ENCODE results near the gene LSM14A. TPM values are rescaled to one million over a fixed set of nuclear protein-coding genes. Genes with fewer than 3 reads are reported as not detected.
"Not testable (repeated sequence)": the region's sequence is repeated elsewhere in the genome, so short reads cannot be mapped to it uniquely, and the experiment has no call there.

The LSM14A gene
- total RNA-seq (100 to 1,000 TPM; 158 to 168 TPM), polyA plus RNA-seq (100 to 1,000 TPM; 172 to 176 TPM)

DNA sequence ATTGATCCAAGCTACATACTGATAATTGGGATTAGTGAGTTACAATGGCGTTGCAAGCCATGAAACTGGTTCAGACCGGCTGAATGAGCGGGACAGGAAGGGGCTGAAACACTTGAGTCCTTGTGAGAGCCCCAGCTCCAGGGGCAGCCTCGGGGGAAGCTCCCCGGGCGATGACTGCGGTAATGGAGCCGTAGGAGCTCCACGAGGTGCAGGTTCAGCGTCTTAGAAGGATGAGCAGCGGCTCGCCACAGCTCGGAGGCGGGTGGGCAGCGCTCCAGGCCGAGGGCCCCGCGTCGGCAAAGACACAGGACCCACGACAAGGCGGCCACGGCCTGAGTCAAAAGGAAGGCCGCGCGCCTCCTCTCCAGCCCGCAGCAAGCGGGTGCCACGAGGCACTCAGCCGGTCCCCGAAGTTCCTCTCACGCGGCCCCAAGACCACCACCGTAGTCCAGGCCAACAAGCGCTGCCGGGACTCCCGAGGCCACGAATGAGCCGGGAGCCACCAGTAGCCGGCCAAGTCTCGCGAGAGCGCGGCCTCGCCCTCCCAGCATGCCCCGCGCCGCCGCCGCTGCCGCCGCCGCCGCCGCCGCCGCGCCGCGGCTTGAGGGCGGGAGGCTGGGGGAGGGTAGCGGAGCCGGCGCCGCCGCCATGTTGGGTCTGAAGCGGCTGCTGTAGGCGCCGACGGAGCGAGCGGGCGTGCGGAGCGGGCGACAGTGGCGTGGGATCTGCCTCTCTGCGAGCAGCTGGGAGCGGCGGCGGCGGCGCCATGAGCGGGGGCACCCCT lies at the start of gene LSM14A:
Gene LSM14A, plus strand, starts transcription at position 628 of the 784 bp plus-strand sequence. Its CDS starts 139 bp downstream, at position 767.
- Mint-ChIP-seq H3K27ac (peak within 1 kb of the TSS; percentile 95 to 99 (median 98)), H3K36me3 (peaks cover 10 to 22% of the 10 kb centered on the region in 2 donors), H3K9me3 (no peaks in the 10 kb centered on the region), H3K4me1 (peaks cover 25 to 52% (median 38%) of the 10 kb centered on the region in 4 donors), H3K27me3 (no peaks in the 10 kb centered on the region), H3K4me3 (peak within 1 kb of the TSS; percentile 95 to 99 (median 98))
- DNase-seq: peak; percentile 92 to 97 (median 95)
- Histone ChIP-seq H3K36me3 (ENCODE audit: insufficient read depth, low read length) (no peaks in the 10 kb centered on the region), H3K4me3 (ENCODE audit: low read length in 2 of 2) (peak within 1 kb of the TSS; percentile 92), H3K4me1 (ENCODE audit: insufficient read depth, low read length) (peaks cover 49% of the 10 kb centered on the region), H3K27ac (ENCODE audit: low read depth, low read length) (peak within 1 kb of the TSS; percentile 95), H3K9me3 (ENCODE audit: control insufficient read depth in 1 of 2, low read length in 2 of 2) (no peaks in the 10 kb centered on the region), H3K27me3 (ENCODE audit: insufficient read depth, low read length) (no peaks in the 10 kb centered on the region)
- intact Hi-C loops (cut with micrococcal nuclease): loop anchor here (1.0 to 10.0 kb wide), 7 partner anchors 38 to 505 kb away; partner anchors contain the start of genes GARRE1, GPI, SCGB2B2 and UBA2
- POLR2A ChIA-PET (ENCODE audit: partially characterized antibody): interaction anchor here (0.7 to 4.3 kb wide), 26 partner anchors 8 to 799 kb away, joined by 3 to 29 read pairs (median 5); partner anchors contain the start of genes CEBPG, GPI, PDCD2L and UBA2
- CTCF ChIA-PET (ENCODE audit: partially characterized antibody): interaction anchor here (0.6 to 1.9 kb wide), 8 partner anchors 15 to 174 kb away, joined by 3 to 6 read pairs (median 4); no protein-coding TSS in a partner anchor

DNA sequence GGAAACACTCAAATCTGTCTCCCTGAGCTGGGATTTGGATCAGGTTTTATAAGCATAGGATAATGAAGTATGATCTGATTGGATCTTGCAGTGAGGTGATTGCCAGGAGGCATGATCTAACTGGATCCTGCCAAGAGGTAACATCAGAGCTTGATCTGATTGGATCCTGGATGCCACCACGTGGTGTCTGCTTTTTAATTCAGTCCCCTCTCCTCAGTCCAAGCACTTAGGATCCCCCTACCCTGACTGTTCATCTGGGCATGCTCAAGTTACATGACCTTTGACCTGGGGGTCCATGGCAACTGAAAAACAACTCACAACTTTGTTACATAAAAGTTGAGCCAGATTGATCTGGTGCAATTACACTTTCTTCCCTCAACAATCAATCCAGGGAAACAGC lies 47.5 kb upstream of the LSM14A start:
- H3K36me3 Mint-ChIP-seq: no peaks in the 10 kb centered on the region
- H3K9me3 Mint-ChIP-seq: no peaks in the 10 kb centered on the region
- Histone ChIP-seq H3K9me3 (ENCODE audit: control insufficient read depth in 1 of 2, low read length in 2 of 2) (no peaks in the 10 kb centered on the region), H3K4me1 (ENCODE audit: insufficient read depth, low read length) (no peaks in the 10 kb centered on the region), H3K36me3 (ENCODE audit: insufficient read depth, low read length) (no peaks in the 10 kb centered on the region), H3K4me3 (ENCODE audit: low read length in 2 of 2) (no peak overlapping the region), H3K27ac (ENCODE audit: low read depth, low read length) (no peak overlapping the region), H3K27me3 (ENCODE audit: insufficient read depth, low read length) (no peaks in the 10 kb centered on the region)
- peaks cover 0 to 4% of the 10 kb centered on the region in 2 donors for H3K27me3 Mint-ChIP-seq
- no peak overlapping the region for H3K4me3 Mint-ChIP-seq
- H3K4me1 Mint-ChIP-seq: no peaks in the 10 kb centered on the region
- POLR2A ChIA-PET (ENCODE audit: partially characterized antibody): interaction anchor here (0.8 to 1.1 kb wide), 2 partner anchors 9 to 11 kb away, joined by 3 to 4 read pairs; no protein-coding TSS in a partner anchor
- H3K27ac Mint-ChIP-seq: no peak overlapping the region
- no peak for DNase-seq
- CTCF ChIA-PET (ENCODE audit: partially characterized antibody): interaction anchor here (1.0 to 3.3 kb wide), 3 partner anchors 15 to 21 kb away, joined by 3 to 17 read pairs (median 4); no protein-coding TSS in a partner anchor
- intact Hi-C loops (cut with micrococcal nuclease): no loop called here

DNA sequence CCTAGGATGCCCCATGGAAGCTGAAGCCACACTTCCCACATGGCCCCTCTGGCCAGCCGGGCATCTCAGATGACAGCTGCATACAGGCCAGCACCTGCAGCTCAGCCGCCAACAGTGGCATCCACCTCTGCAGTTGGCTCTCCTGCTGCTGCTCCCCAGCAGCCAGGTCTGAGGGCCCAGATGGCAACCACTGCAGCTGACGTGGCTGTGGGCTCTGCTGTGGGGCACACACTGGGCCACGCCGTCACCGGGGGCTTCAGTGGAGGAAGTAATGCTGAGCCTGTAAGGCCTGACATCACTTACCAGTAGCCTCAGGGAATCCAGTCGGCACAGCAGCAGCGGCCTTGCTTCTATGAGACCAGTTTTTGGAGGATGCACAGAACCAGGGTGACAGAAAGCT lies 45.3 kb upstream of the LSM14A start:
- Mint-ChIP-seq H3K9me3 (no peaks in the 10 kb centered on the region), H3K4me3 (no peak overlapping the region), H3K4me1 (no peaks in the 10 kb centered on the region), H3K36me3 (no peaks in the 10 kb centered on the region), H3K27ac (no peak overlapping the region), H3K27me3 (no peaks in the 10 kb centered on the region)
- H3K27me3 ChIP-seq (ENCODE audit: insufficient read depth, low read length): no peaks in the 10 kb centered on the region
- no peaks in the 10 kb centered on the region for H3K9me3 ChIP-seq (ENCODE audit: control insufficient read depth in 1 of 2, low read length in 2 of 2)
- no peaks in the 10 kb centered on the region for H3K4me1 ChIP-seq (ENCODE audit: insufficient read depth, low read length)
- intact Hi-C loops (cut with micrococcal nuclease): no loop called here
- H3K27ac ChIP-seq (ENCODE audit: low read depth, low read length): no peak overlapping the region
- H3K4me3 ChIP-seq (ENCODE audit: low read length in 2 of 2): no peak overlapping the region
- DNase-seq: no peak
- ChIA-PET POLR2A (ENCODE audit: partially characterized antibody) (no interaction called here), CTCF (ENCODE audit: partially characterized antibody) (interaction anchor here (1.2 to 3.3 kb wide), 3 partner anchors 17 to 31 kb away, joined by 3 to 17 read pairs (median 6); no protein-coding TSS in a partner anchor)
- no peaks in the 10 kb centered on the region for H3K36me3 ChIP-seq (ENCODE audit: insufficient read depth, low read length)

- Histone ChIP-seq H3K4me1 (ENCODE audit: insufficient read depth, low read length) (no peaks in the 10 kb centered on the region), H3K27ac (ENCODE audit: low read depth, low read length) (no peak overlapping the region), H3K4me3 (ENCODE audit: low read length in 2 of 2) (no peak overlapping the region), H3K9me3 (ENCODE audit: control insufficient read depth in 1 of 2, low read length in 2 of 2) (no peaks in the 10 kb centered on the region), H3K36me3 (ENCODE audit: insufficient read depth, low read length) (no peaks in the 10 kb centered on the region), H3K27me3 (ENCODE audit: insufficient read depth, low read length) (no peaks in the 10 kb centered on the region)
- intact Hi-C loops (cut with micrococcal nuclease): no loop called here
- no peak overlapping the region for H3K27ac Mint-ChIP-seq
- H3K4me1 Mint-ChIP-seq: no peaks in the 10 kb centered on the region
- no peaks in the 10 kb centered on the region for H3K27me3 Mint-ChIP-seq
- POLR2A ChIA-PET (ENCODE audit: partially characterized antibody): no interaction called here
- no peaks in the 10 kb centered on the region for H3K36me3 Mint-ChIP-seq
- CTCF ChIA-PET (ENCODE audit: partially characterized antibody): interaction anchor here (1.2 to 3.3 kb wide), 3 partner anchors 16 to 32 kb away, joined by 3 to 17 read pairs (median 6); no protein-coding TSS in a partner anchor
- H3K9me3 Mint-ChIP-seq: no peaks in the 10 kb centered on the region
- DNase-seq: no peak
- no peak overlapping the region for H3K4me3 Mint-ChIP-seq
Observed at GRCh38 chr19:34127684-34128189, 44.6 kb upstream of the LSM14A start.

- Histone ChIP-seq H3K9me3 (ENCODE audit: control insufficient read depth in 1 of 2, low read length in 2 of 2) (no peaks in the 10 kb centered on the region), H3K36me3 (ENCODE audit: insufficient read depth, low read length) (no peaks in the 10 kb centered on the region), H3K27me3 (ENCODE audit: insufficient read depth, low read length) (no peaks in the 10 kb centered on the region), H3K4me3 (ENCODE audit: low read length in 2 of 2) (no peak overlapping the region), H3K4me1 (ENCODE audit: insufficient read depth, low read length) (no peaks in the 10 kb centered on the region), H3K27ac (ENCODE audit: low read depth, low read length) (no peak overlapping the region)
- Mint-ChIP-seq H3K4me1 (no peaks in the 10 kb centered on the region), H3K36me3 (no peaks in the 10 kb centered on the region), H3K27me3 (no peaks in the 10 kb centered on the region), H3K9me3 (no peaks in the 10 kb centered on the region), H3K4me3 (no peak overlapping the region), H3K27ac (no peak overlapping the region)
- DNase-seq: no peak
- intact Hi-C loops (cut with micrococcal nuclease): no loop called here
- POLR2A ChIA-PET (ENCODE audit: partially characterized antibody): no interaction called here
- CTCF ChIA-PET (ENCODE audit: partially characterized antibody): no interaction called here
Observed at GRCh38 chr19:34128558-34129250, 43.6 kb upstream of the LSM14A start.

- peaks cover 5% of the 10 kb centered on the region for H3K4me1 ChIP-seq (ENCODE audit: insufficient read depth, low read length)
- H3K27me3 ChIP-seq (ENCODE audit: insufficient read depth, low read length): no peaks in the 10 kb centered on the region
- no peak for DNase-seq
- no peaks in the 10 kb centered on the region for H3K27me3 Mint-ChIP-seq
- intact Hi-C loops (cut with micrococcal nuclease): no loop called here
- H3K9me3 ChIP-seq (ENCODE audit: control insufficient read depth in 1 of 2, low read length in 2 of 2): no peaks in the 10 kb centered on the region
- peaks cover 0 to 3% of the 10 kb centered on the region in 2 donors for H3K36me3 Mint-ChIP-seq
- no peak overlapping the region for H3K4me3 Mint-ChIP-seq
- no peak overlapping the region for H3K27ac Mint-ChIP-seq
- POLR2A ChIA-PET (ENCODE audit: partially characterized antibody): no interaction called here
- no peaks in the 10 kb centered on the region for H3K36me3 ChIP-seq (ENCODE audit: insufficient read depth, low read length)
- H3K9me3 Mint-ChIP-seq: no peaks in the 10 kb centered on the region
- CTCF ChIA-PET (ENCODE audit: partially characterized antibody): interaction anchor here (1.1 to 1.6 kb wide), 2 partner anchors 11 to 13 kb away, joined by 3 to 7 read pairs; no protein-coding TSS in a partner anchor
- peaks cover 0 to 11% (median 5%) of the 10 kb centered on the region in 4 donors for H3K4me1 Mint-ChIP-seq
- H3K27ac ChIP-seq (ENCODE audit: low read depth, low read length): no peak overlapping the region
- no peak overlapping the region for H3K4me3 ChIP-seq (ENCODE audit: low read length in 2 of 2)
Observed at GRCh38 chr19:34131100-34131499, 41.2 kb upstream of the LSM14A start.

- H3K36me3 ChIP-seq (ENCODE audit: insufficient read depth, low read length); H3K9me3 ChIP-seq (ENCODE audit: control insufficient read depth in 1 of 2, low read length in 2 of 2); H3K27me3 Mint-ChIP-seq; H3K27ac Mint-ChIP-seq; H3K36me3 Mint-ChIP-seq; POLR2A ChIA-PET (ENCODE audit: partially characterized antibody); intact Hi-C loops (cut with micrococcal nuclease); H3K4me3 ChIP-seq (ENCODE audit: low read length in 2 of 2); H3K27ac ChIP-seq (ENCODE audit: low read depth, low read length); H3K4me1 ChIP-seq (ENCODE audit: insufficient read depth, low read length); H3K27me3 ChIP-seq (ENCODE audit: insufficient read depth, low read length); H3K9me3 Mint-ChIP-seq; H3K4me3 Mint-ChIP-seq; DNase-seq: not testable (repeated sequence)
- CTCF ChIA-PET (ENCODE audit: partially characterized antibody): interaction anchor here (1.1 to 1.6 kb wide), 2 partner anchors 12 kb away, joined by 3 to 7 read pairs; no protein-coding TSS in a partner anchor
- peaks cover 0 to 11% (median 5%) of the 10 kb centered on the region in 4 donors for H3K4me1 Mint-ChIP-seq
Observed at GRCh38 chr19:34132145-34132544, 40.2 kb upstream of the LSM14A start.
